Effector memory CD4-positive, alpha-beta T cell (primary cell): ENCODE measurements around the gene HPN.

Experiments used
- DNase-seq, 3 donors: peaks; one replicate each; pipeline ENCODE4 v3.0.0-alpha.2; 2020
- H3K27ac ChIP-seq: 2 replicates; pipeline ENCODE4 v1.7.0; 2013; ENCODE audit warnings: mild to moderate bottlenecking, low read length, moderate library complexity; ENCODE audit not compliant: insufficient read depth, poor library complexity, severe bottlenecking
- H3K27me3 ChIP-seq: replicated peaks from 2 replicates; pipeline ENCODE4 v1.7.0; 2013; ENCODE audit warnings: mild to moderate bottlenecking, low read length; ENCODE audit not compliant: insufficient read depth, control insufficient read depth, poor library complexity, severe bottlenecking
- H3K36me3 ChIP-seq: 2 replicates; pipeline ENCODE4 v1.7.0; 2013; ENCODE audit warnings: mild to moderate bottlenecking, low read length, moderate library complexity; ENCODE audit not compliant: control insufficient read depth, insufficient read depth
- H3K4me1 ChIP-seq: 2 replicates; pipeline ENCODE4 v1.7.0; 2013; ENCODE audit warnings: low read length, mild to moderate bottlenecking; ENCODE audit not compliant: control insufficient read depth, insufficient read depth, poor library complexity, severe bottlenecking
- H3K4me3 ChIP-seq: 2 replicates; pipeline ENCODE4 v1.7.0; 2013; ENCODE audit warnings: low read length, low read depth, mild to moderate bottlenecking; ENCODE audit not compliant: insufficient read depth, poor library complexity, severe bottlenecking
- H3K9me3 ChIP-seq: 2 replicates; pipeline ENCODE4 v1.7.0; 2013; ENCODE audit warnings: mild to moderate bottlenecking, low read length, moderate library complexity; ENCODE audit not compliant: control insufficient read depth

The HPN gene

DNA sequence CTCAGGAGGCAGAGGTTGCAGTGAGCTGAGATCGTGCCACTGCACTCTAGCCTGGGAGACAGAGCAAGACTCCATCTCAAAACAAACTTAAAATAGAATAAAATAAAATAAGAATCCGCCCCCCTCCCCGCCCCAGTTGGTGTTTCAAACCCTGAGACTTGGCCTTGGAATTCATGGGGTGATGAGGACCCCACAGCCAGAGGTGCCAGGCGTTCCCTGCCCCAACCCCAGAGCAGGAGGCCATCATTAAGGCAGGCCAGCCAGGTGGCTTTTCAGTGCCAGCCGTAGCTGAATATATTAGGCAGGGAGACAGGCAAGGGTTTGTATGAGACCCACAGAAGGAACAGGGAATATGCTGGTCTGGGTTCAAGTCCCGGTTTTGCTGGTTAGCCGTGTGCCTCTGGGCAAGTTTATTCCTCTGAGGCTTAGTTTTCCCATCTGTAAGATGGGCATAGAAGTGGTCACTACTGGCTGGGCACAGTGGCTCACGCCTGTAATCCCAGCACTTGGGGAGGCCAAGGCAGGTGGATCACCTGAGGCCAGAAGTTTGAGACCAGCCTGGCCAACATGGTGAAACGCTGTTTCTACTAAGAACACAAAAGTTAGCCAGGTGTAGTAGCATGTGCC is 12.3 kb downstream of the HPN start:
- Histone ChIP-seq H3K4me3 (no peak overlapping the region), H3K9me3 (no peaks in the 10 kb centered on the region), H3K27ac (no peak overlapping the region), H3K27me3 (no peaks in the 10 kb centered on the region), H3K4me1 (no peaks in the 10 kb centered on the region), H3K36me3 (no peaks in the 10 kb centered on the region)
- no peak for DNase-seq

DNA sequence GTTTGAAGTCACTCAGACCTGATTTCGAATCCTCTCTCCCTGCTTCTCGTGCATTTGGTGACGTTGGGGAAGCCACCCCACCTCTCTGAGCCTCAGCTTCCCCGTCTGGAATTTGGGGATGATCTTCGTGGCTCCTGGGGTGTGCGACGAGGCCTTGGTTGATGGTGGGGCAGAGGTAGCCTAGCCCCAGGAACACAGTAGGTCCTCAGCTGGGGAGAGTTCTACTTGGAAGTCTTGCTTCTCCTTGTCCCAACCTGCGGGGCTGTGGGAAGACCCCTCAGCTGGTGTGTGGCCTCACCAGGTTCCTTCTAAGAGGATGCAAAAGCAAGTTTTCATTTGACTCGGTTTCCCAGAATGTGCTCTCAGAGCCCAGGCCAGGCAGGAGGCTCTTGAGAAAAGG is 13.1 kb downstream of the HPN start:
- no peaks in the 10 kb centered on the region for H3K27me3 ChIP-seq
- no peak overlapping the region for H3K4me3 ChIP-seq

DNA sequence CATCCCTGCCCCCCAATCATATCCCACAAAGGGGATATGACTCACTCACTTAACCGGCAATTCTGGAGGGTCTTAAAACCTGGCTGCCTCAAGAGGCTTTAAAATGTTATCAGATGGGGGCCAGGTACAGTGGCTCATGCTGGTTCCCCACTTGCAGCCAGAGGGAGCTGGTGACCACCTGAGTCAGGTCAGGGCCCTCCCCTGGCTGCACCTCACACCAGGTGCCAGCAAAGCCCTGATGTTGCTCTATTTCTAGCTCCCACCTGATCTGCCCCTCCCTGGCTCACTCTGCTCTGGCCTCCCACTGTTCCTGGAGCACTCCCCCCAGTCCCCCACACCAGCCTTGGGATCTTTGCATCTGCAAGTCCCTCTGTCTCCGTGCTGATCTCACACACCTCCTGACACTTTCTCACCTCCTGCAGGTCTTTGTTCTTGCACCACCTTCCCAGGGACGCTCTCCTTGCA is 14.2 kb downstream of the HPN start:
- Histone ChIP-seq H3K9me3 (no peaks in the 10 kb centered on the region), H3K36me3 (no peaks in the 10 kb centered on the region), H3K4me1 (no peaks in the 10 kb centered on the region), H3K4me3 (no peak overlapping the region), H3K27me3 (no peaks in the 10 kb centered on the region), H3K27ac (no peak overlapping the region)
- DNase-seq, result no peak

More for the DNA sequence above, 13.1 kb downstream of the HPN start:
- no peak for DNase-seq
- no peaks in the 10 kb centered on the region for H3K9me3 ChIP-seq
- H3K4me1 ChIP-seq, result no peaks in the 10 kb centered on the region
- no peaks in the 10 kb centered on the region for H3K36me3 ChIP-seq
- H3K27ac ChIP-seq, result no peak overlapping the region

GRCh38 chr19:35056513-35057063 is 15.1 kb downstream of the HPN start:
- Histone ChIP-seq H3K4me3 (no peak overlapping the region), H3K27ac (no peak overlapping the region), H3K27me3 (no peaks in the 10 kb centered on the region), H3K9me3 (no peaks in the 10 kb centered on the region), H3K36me3 (no peaks in the 10 kb centered on the region), H3K4me1 (no peaks in the 10 kb centered on the region)
- DNase-seq, result no peak

DNA sequence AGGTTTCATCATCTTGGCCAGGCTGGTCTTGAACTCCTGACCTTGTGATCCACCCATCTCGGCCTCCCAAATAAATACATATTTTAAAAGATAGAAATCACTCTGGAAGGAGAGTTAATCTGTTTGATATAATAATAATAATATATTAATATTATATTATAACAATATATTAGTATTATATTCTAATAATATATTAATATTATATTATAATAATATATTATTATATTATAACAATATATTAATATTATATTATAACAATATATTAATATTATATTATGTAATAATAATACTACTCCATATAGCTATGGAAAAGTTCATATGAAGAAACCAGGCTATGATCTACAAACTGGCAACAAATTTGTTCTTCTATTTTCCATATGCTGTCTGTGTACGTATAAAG is 16.8 kb downstream of the HPN start:
- H3K4me3 ChIP-seq, result no peak overlapping the region
- no peaks in the 10 kb centered on the region for H3K27me3 ChIP-seq
- no peaks in the 10 kb centered on the region for H3K9me3 ChIP-seq
- DNase-seq, result no peak
- no peaks in the 10 kb centered on the region for H3K36me3 ChIP-seq
- H3K4me1 ChIP-seq, result no peaks in the 10 kb centered on the region
- H3K27ac ChIP-seq, result no peak overlapping the region

DNA sequence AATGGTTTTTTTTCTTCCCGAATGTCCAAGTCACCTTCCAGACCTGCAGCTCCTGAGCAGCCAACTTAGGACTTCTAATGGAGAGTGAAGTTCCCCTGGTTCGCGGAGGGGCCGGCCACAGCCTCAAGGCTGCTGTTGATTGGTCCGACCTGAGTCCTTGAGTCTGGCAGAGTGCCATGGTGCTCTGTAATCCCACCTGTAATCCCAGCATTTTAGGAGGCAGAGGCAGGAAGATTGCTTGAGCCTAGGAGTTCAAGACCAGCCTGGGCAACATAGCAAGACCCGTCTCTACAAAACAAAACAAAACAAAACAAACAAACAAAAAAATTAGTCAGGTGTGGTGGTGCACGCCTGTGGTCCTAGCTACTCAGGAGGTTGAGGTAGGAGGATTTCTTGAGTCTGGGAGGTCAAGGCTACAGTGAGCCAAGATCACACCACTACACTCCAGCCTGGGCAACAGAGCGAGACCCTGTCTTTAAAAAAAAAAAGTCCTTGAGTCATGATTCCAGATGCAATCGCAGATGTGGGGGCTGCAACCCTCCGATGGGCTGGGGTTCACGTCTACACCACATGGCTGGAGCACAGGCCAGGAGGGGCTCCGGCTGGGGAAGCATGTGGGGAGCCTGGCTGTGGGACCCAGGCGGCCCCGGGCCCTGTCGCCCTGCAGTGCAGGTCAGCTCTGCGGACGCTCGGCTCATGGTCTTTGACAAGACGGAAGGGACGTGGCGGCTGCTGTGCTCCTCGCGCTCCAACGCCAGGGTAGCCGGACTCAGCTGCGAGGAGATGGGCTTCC is 17.7 kb downstream of the HPN start:
- Histone ChIP-seq H3K27me3 (no peaks in the 10 kb centered on the region), H3K4me3 (no peak overlapping the region), H3K4me1 (no peaks in the 10 kb centered on the region), H3K9me3 (no peaks in the 10 kb centered on the region), H3K27ac (no peak overlapping the region), H3K36me3 (no peaks in the 10 kb centered on the region)
- DNase-seq, result no peak

DNA sequence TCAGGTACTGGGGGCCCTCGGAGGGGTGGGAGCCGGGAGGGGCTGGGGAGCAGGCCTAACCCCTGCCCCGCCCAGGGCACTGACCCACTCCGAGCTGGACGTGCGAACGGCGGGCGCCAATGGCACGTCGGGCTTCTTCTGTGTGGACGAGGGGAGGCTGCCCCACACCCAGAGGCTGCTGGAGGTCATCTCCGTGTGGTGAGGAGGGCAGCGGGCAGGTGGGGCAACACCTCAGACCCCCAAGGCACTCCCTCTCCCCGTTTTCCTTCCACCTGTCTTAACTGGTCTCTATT is 18.2 kb downstream of the HPN start:
- H3K27ac ChIP-seq, result no peak overlapping the region
- H3K4me1 ChIP-seq, result no peaks in the 10 kb centered on the region
- no peaks in the 10 kb centered on the region for H3K9me3 ChIP-seq
- no peak overlapping the region for H3K4me3 ChIP-seq
- DNase-seq, result no peak
- H3K36me3 ChIP-seq, result no peaks in the 10 kb centered on the region
- H3K27me3 ChIP-seq, result no peaks in the 10 kb centered on the region

- Histone ChIP-seq H3K4me3 (no peak overlapping the region), H3K27ac (no peak overlapping the region), H3K27me3 (no peaks in the 10 kb centered on the region), H3K9me3 (no peaks in the 10 kb centered on the region), H3K4me1 (no peaks in the 10 kb centered on the region), H3K36me3 (no peaks in the 10 kb centered on the region)
- no peak for DNase-seq
These were observed 18.8 kb downstream of the HPN start for GRCh38 chr19:35060160-35060855.

DNA sequence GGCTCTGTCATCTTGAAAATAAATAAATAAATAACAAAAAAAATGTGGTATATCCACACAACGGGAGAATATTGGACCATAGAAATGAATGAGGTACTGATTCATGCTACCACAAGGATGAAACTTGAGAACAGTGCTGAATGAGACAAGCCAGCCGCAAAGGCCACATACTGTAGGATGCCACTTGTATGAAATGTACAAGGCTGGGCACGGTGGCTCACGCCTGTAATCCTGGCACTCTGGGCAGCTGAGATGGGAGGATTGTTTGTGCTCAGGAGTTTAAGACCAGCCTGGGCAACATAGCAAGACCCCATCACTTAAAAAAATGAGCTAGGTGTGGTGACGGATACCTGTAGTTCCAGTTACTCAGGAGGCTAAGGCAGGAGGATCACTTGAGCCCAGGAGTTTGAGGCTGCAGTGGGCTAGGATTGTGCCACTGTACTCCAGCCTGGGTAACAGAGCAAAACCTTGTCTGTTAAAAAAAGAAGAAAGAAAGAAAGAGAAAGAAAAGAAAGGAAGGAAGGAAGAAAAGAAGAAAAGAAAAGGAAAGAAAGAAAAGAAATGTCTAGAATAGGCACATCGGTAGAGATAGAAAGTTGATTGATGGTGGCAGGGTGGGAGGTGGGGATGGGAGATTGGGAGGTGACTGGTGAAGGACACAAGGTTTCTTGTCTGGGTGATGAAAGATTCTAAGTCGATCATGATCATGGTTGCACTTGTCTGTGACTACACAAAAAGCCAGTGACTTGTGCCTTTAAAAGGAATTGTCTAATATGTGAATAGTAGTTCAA is 20.3 kb downstream of the HPN start:
- no peak overlapping the region for H3K27ac ChIP-seq
- H3K4me1 ChIP-seq, result no peaks in the 10 kb centered on the region
- H3K36me3 ChIP-seq, result no peaks in the 10 kb centered on the region
- H3K27me3 ChIP-seq, result no peaks in the 10 kb centered on the region
- H3K4me3 ChIP-seq, result no peak overlapping the region
- no peaks in the 10 kb centered on the region for H3K9me3 ChIP-seq
- DNase-seq, result no peak
